Stimulated activated CD4-positive, alpha-beta T cell treated with anti-CD3 and anti-CD28 coated beads, Interleukin-1b, Interleukin-23, amount 100 ng/mL, for 24 hours (primary cell): Measurements from ENCODE around the gene TSSK3.

Experiments
- DNase-seq, 4 experiments: peaks; one replicate each; pipeline ENCODE4 v3.0.0-alpha.2; 2020; ENCODE audit warnings: low read depth in 4 of 4, low spot score in 1 of 4

Gene TSSK3

GRCh38 chr1:32361674-32362473 lies 465 bp upstream of the TSSK3 start:
- no peak for DNase-seq

- DNase-seq = no peak
Observed at GRCh38 chr1:32363713-32364112, 1.4 kb downstream of the TSSK3 start.

- DNase-seq = no peak
Observed at GRCh38 chr1:32364836-32365235, 2.5 kb downstream of the TSSK3 start.

DNA sequence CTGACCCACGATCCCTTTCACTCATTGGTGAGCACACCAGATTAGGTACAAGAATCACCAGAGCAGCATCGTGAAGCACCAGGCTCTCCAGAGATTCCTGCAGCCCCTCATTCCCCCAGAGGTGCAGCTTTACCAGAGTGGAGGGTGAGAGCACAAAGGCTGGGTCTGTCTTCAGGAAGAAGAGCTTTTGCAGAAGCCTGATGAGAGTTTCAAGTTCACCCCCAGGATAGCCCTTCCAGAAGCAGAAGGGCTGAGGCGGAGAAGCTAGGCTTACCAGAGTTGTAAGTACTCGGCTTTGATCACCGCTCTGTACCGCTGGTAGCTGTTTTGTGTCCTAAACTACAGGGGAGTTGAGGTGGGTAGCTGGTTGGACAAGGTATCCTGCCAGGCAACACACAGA lies 3.1 kb downstream of the TSSK3 start:
- DNase-seq = no peak

GRCh38 chr1:32367912-32368635 lies 5.7 kb downstream of the TSSK3 start:
- no peak for DNase-seq

DNA sequence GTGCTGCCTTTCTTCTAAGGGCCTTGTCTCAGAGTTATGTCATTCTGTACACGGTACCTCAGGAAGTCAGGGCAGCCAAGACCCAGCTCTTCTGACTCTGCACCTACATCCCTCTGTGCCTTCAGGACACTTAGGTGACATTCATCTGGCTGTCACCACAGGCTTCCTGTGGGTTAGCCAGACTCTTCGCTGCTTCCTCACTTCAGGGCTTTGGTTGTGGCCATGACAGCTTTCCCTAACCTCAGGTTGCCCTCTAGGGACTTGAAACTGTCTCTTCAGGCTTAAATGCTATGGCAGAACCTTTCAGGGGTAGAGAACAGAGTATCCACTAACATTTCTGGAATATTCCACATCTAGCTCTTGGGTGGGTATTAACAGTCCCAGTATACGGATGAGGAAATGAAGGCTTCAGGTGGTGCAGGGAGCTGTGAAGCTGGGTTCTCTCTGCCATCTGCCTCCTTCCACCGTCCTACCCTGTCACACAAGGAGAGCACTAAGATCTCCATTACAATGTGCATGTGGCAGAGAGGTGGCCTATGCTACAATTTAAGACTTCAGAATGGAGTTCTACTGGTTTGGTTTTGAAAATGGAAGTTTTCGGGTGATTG lies 9.9 kb downstream of the TSSK3 start:
- no peak for DNase-seq

DNA sequence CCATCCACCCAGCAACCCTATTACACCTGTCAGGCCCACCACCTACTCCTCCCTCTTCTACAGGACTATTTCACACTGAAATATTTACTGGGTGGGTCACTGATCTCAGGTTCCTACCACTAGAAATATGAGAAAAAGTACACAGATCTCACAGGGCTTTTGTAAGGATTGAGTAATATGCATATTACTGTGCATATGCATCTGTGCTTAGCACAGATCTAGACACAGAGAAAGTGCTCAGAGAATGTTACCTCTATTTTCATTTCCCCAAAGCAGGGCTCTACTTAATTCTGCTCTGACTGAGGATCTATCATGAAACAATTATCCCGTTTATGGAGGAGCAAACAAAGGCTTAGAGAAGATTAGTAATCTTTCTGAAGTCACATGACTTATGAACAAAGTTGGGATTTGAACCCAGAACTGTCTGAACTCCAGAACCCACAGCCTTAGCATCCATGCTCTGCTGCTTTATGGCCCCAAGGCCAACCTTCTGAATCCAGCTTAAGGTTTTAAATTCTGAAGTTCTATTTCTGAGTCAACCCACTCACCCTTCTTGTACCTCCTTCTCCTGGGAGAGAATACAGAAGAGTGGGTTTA lies 11.8 kb downstream of the TSSK3 start:
- no peak for DNase-seq

- DNase-seq = no peak
Observed at GRCh38 chr1:32376199-32376598, 13.9 kb downstream of the TSSK3 start.

DNA sequence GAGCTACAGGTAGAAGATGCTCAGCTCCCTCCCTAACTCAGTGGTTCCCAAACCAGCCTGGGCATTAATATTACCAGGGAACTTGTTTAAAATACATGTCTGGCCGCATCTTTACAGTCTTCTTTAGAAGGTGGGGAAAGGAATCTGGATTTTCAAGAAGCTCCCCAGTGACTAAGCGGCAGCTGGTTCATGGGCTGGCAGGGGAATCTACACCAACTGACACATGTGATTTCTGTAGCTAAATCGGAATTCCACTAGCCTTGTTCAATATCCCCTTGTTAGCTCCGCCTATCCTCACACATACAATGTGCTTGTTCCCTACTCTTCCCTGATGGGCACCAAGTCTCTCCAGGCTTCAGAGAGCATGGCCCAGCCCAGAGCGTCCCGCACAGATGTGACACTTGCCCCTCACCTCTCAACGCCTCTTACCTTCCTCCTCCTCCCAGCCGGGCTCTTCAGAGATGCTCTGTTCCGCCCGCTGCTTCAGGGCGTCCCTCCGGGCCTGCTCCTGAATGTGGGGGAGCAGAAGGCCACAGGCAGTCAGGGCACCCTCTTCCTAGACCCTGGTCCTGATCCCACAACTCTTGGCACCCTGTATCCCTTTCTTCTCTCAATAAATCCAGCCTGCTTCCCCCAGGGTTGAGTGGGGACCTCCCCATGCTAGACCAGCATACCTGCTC lies 15.3 kb downstream of the TSSK3 start:
- DNase-seq = no peak

- no peak for DNase-seq
Observed at GRCh38 chr1:32380057-32380456, 17.7 kb downstream of the TSSK3 start.

DNA sequence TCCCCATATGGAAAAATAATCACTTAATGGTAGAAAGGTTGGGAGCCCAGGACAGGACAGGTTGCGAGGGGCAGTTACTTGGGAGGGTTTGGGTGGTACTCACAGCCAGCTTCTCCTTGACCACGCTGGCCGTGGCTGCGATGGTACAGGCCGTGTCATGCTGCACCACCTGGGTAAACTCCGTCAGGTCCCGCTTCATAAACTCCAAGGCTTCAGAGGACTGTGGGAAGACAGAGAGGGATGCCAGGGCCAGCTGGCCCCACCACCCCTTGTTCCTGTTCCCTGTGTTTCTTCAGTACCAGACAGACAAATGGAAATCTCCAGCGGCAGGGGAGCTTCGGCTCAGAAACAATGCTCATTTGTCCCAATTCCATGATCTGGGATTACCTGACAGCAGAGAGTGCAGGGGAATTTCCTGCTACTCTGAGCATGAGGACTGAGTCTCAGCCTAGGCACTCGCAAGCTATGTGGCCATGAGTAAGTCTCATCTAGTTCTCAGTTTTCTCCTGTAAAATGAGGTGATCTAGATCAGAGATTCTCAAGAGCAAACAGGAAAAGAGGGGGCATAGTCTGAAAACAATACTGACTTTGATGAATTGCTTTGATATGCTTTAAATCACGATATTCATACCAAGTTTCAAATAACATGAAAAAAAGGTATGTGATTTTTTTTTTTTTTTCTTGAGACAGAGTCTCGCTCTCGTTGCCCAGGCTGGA lies 24.5 kb downstream of the TSSK3 start:
- DNase-seq = no peak

GRCh38 chr1:32388641-32389040 lies 26.3 kb downstream of the TSSK3 start:
- DNase-seq = no peak

DNA sequence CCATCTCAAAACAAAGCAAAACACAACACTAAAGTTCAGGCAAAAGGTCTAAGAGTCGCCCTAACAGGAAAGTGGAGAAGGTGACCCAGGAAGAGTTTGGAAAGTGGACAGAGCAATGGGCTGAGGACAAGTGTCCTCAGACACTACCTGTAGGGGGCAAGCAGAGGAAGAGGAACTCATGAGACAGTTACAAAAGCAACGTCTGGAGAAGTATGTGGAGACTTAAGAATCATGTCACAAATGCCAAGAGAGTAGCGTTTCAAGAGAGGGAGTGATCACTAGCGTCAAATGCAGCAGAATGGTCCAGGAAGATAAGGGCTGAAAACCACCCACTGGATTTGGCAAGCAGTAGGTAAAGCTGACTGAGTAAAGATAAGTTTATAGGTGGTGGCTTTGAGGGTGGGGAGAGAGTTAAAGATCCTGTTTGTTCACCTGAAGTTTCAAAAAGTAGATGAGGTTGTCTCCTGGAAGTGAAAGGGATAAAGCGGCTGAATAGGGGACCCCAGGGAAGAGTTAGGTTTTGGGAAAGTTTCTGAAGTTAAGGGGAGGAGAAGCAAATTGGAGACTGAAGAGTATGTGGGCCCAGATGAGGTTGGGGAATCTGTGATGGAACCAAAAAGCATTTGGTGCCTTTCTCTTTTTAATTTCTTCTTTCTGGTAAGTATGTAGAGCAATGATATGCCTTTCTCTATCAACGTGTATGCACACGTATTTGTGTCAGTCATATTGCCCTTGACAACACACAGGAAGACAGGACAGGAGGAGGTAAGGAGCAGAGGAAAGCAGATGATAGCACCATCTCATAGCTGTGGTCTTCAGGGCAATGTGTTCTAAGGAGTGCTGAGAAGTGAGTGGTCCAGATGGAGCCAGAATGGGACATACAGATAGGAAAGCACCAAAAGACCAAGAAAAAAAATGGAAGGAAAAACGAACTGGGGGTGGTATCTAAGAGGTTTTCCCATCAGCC lies 28.8 kb downstream of the TSSK3 start:
- no peak for DNase-seq

DNA sequence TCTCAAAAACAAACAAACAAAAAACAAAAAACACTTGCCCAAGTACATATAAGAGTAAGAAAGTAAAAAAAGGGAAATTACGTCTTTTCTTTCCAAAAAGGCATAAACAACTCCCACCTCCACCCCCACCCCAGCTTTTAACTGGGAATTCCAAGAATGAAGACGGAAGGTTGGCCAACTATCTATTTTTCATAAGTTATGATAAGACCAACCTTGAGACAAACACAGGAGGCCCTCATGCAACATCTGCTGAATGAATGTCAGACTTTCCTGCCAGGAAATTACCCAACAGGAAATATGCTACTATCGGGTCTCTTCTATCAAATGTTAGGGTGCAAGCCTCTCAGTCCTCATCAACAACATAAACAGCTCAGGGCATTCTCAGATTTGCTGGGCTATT lies 30.0 kb downstream of the TSSK3 start:
- DNase-seq = no peak

GRCh38 chr1:32393136-32393535 lies 30.8 kb downstream of the TSSK3 start:
- DNase-seq = no peak

DNA sequence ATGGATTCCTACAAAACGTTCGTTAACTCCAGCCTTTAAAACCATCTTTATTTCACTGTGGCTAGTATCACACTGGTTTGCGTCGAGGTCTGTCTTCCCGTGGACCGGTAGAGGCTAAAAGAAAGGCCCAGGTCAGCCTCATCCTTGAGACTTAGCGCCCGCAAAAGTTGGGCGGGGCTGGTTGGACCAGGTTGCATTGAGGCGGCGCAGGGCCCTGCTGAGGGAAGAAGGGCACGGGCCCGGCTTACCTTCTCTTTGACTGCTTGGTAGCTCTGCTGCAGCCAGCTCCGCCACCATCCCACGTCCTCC lies 31.4 kb downstream of the TSSK3 start:
- DNase-seq = peak in 3 of 4 experiments; percentile 6 to 18 (median 12)

GRCh38 chr1:32394141-32394889 lies 32.0 kb downstream of the TSSK3 start, which contains the start of gene BSDC1:
BSDC1 (minus strand) TSS chr1:32394441; CDS start chr1:32394414, 27 bp downstream.
- peak; percentile 95 to 98 (median 96) for DNase-seq

DNA sequence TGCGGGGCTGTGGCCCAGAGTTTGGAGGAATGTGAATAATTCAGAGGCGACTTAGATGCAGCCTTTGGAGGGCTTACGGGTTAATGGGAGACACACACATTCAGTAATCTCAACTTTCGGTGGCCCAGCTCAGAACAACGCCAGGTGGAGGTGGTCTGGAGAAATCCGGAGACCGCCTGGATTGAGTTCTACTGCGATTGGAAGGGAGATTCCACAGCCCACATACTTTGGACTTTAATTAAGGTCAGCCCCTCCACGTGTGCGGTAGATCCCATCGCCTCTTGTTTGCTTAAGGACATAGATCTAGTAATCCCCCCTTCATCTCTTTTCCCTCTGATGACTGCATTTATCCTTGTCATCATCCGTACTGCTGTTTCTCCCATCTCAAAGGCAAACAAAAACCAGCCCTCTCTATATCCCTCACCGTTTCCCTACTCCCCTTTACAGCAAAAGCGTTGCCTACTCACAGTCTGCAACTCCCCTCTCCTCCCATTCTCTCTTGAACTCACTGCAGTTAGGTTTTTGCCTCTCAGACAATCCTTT lies 32.6 kb downstream of the TSSK3 start:
- DNase-seq = no peak
